H1 (cell line): Measurements from ENCODE around the gene COBLL1. TPM values are rescaled to one million over a fixed set of nuclear protein-coding genes. Genes with fewer than 3 reads are reported as not detected.

ENCODE experiments used
- CTCF ChIA-PET: fragments of 300-600 bp; sonication (Branson Sonifier 250); formaldehyde crosslinking; loops from one replicate; lab custom pipeline; 2021; ENCODE audit not compliant: partially characterized antibody; lab: Charles Lee
- POLR2A ChIA-PET: fragments of 300-600 bp; sonication (Branson Sonifier 250); formaldehyde crosslinking; loops from one replicate; lab custom pipeline; 2021; ENCODE audit warnings: inconsistent platforms; ENCODE audit not compliant: partially characterized antibody; lab: Charles Lee
- DNase-seq, 2 experiments: peaks; one replicate each; pipeline versions ENCODE4 v3.0.0 to v3.0.0-alpha.2; 2010 to 2022; ENCODE audit warnings: low spot score in 2 of 2, low read depth in 1 of 2, mixed read lengths in 1 of 2
- FAIRE-seq: peaks from 2 replicates; lab custom pipeline; 2011; peaks lifted over from hg19 to GRCh38; lab: Jason Lieb, UNC
- H2AFZ ChIP-seq: 2 replicates; pipeline ENCODE4 v1.8.1; 2012; ENCODE audit warnings: low read length, inconsistent platforms
- H2AK5ac ChIP-seq: 2 replicates; pipeline ENCODE4 v1.6.1; 2013; ENCODE audit warnings: low read depth, low read length
- H2BK120ac ChIP-seq: replicated peaks from 2 replicates; pipeline ENCODE3; 2013; ENCODE audit warnings: low read depth, low read length, inconsistent platforms
- H2BK12ac ChIP-seq: 2 replicates; pipeline ENCODE4 v1.6.1; 2013; ENCODE audit warnings: low read depth, low read length
- H2BK15ac ChIP-seq: 2 replicates; pipeline ENCODE4 v1.6.1; 2013; ENCODE audit warnings: low read length
- H2BK20ac ChIP-seq: 2 replicates; pipeline ENCODE4 v1.6.1; 2013; ENCODE audit warnings: low read length
- H2BK5ac ChIP-seq: 2 replicates; pipeline ENCODE4 v1.6.1; 2013; ENCODE audit warnings: low read depth, low read length
- H3K14ac ChIP-seq: 2 replicates; pipeline ENCODE4 v1.6.1; 2013; ENCODE audit warnings: inconsistent platforms; ENCODE audit not compliant: insufficient read length
- H3K18ac ChIP-seq: 2 replicates; pipeline ENCODE4 v1.6.1; 2013; ENCODE audit warnings: low read length; ENCODE audit errors: extremely low read depth
- H3K23ac ChIP-seq: 2 replicates; pipeline ENCODE4 v1.6.1; 2013; ENCODE audit warnings: inconsistent platforms; ENCODE audit not compliant: insufficient read length
- H3K23me2 ChIP-seq: 2 replicates; pipeline ENCODE4 v1.6.1; 2013; ENCODE audit warnings: low read depth, low read length
- H3K27ac ChIP-seq: 2 replicates; pipeline ENCODE4 v1.6.1; 2011; ENCODE audit warnings: low read depth, low read length, inconsistent platforms
- H3K27me3 ChIP-seq, 4 experiments: replicated peaks in 1 of 4; 1 replicate in 1 of 4; 2 replicates in 3 of 4; pipeline versions ENCODE4 v1.6.1 to v1.8.1; 2011 to 2013; ENCODE audit warnings: low read length in 3 of 4, mild to moderate bottlenecking in 3 of 4, inconsistent platforms in 2 of 4, mixed read lengths in 2 of 4, moderate library complexity in 1 of 4; ENCODE audit not compliant: control insufficient read depth in 3 of 4, insufficient read depth in 3 of 4; ENCODE audit errors: extremely low read depth in 1 of 4
- H3K36me3 ChIP-seq, 4 experiments: 2 replicates each; pipeline versions ENCODE4 v1.6.1 to v1.8.1; 2011 to 2013; ENCODE audit warnings: mild to moderate bottlenecking in 4 of 4, low read length in 3 of 4, moderate library complexity in 2 of 4, control low read depth in 1 of 4, inconsistent platforms in 1 of 4; ENCODE audit not compliant: insufficient read depth in 4 of 4, control insufficient read depth in 2 of 4
- H3K4ac ChIP-seq: replicated peaks from 2 replicates; pipeline ENCODE3; 2013; ENCODE audit warnings: low read length, low read depth, mixed read lengths, inconsistent platforms; ENCODE audit not compliant: insufficient read length
- H3K4me1 ChIP-seq, 4 experiments: replicated peaks in 1 of 4; 1 replicate in 1 of 4; 2 replicates in 3 of 4; pipeline versions ENCODE4 v1.6.1 to v1.8.1; 2011 to 2013; ENCODE audit warnings: low read length in 3 of 4, inconsistent platforms in 2 of 4, mixed read lengths in 1 of 4; ENCODE audit not compliant: insufficient read depth in 4 of 4, control insufficient read depth in 3 of 4
- H3K4me2 ChIP-seq, 2 experiments: 2 replicates each; pipeline versions ENCODE4 v1.6.1 to v1.8.1; 2011 to 2013; ENCODE audit warnings: low read depth in 2 of 2, low read length in 2 of 2, control low read depth in 1 of 2, inconsistent platforms in 1 of 2, mild to moderate bottlenecking in 1 of 2; ENCODE audit not compliant: insufficient read depth in 1 of 2
- H3K4me3 ChIP-seq, 4 experiments: fragments of 200-600, 300-600 bp in 1 of 4; sonication (generic), shearing (Covaris generic), sonication (Bioruptor Twin) in 1 of 4; 2 replicates each; pipeline versions ENCODE4 v1.5.1 to v1.8.1; 2011 to 2016; ENCODE audit warnings: low read length in 4 of 4, low read depth in 3 of 4, control low read depth in 2 of 4, inconsistent platforms in 2 of 4, mild to moderate bottlenecking in 2 of 4, mixed read lengths in 1 of 4, moderate library complexity in 1 of 4; ENCODE audit not compliant: insufficient read depth in 2 of 4; ENCODE audit errors: extremely low read depth in 1 of 4
- H3K56ac ChIP-seq: replicated peaks from 2 replicates; pipeline ENCODE3; 2013; ENCODE audit warnings: low read depth, mild to moderate bottlenecking, mixed read lengths, low read length, inconsistent platforms; ENCODE audit not compliant: insufficient read length
- H3K79me1 ChIP-seq: 2 replicates; pipeline ENCODE4 v1.6.1; 2013; ENCODE audit warnings: low read depth, low read length, control low read depth
- H3K79me2 ChIP-seq, 2 experiments: 2 replicates each; pipeline versions ENCODE4 v1.6.1 to v1.8.1; 2012 to 2013; ENCODE audit warnings: low read length in 2 of 2, mild to moderate bottlenecking in 2 of 2, inconsistent platforms in 1 of 2; ENCODE audit not compliant: insufficient read depth in 2 of 2, control insufficient read depth in 1 of 2
- H3K9ac ChIP-seq, 4 experiments: replicated peaks in 1 of 4; 1 replicate in 1 of 4; 2 replicates in 3 of 4; pipeline versions ENCODE4 v1.6.1 to v1.8.1; 2011 to 2013; ENCODE audit warnings: low read depth in 3 of 4, low read length in 3 of 4, control low read depth in 2 of 4, mild to moderate bottlenecking in 2 of 4, moderate library complexity in 2 of 4, inconsistent platforms in 1 of 4; ENCODE audit errors: extremely low read depth in 1 of 4
- H3K9me3 ChIP-seq, 2 experiments: 2 replicates each; pipeline versions ENCODE4 v1.6.1 to v1.8.1; 2012 to 2013; ENCODE audit warnings: mild to moderate bottlenecking in 2 of 2, moderate library complexity in 2 of 2, control low read depth in 1 of 2, inconsistent platforms in 1 of 2, low read depth in 1 of 2, low read length in 1 of 2, mixed read lengths in 1 of 2; ENCODE audit not compliant: insufficient read depth in 2 of 2
- H4K20me1 ChIP-seq, 2 experiments: replicated peaks in 1 of 2; 2 replicates each; pipeline versions ENCODE3 to v1.8.1; 2011 to 2013; ENCODE audit warnings: inconsistent platforms in 2 of 2, low read length in 2 of 2, mild to moderate bottlenecking in 1 of 2; ENCODE audit not compliant: insufficient read depth in 2 of 2, control insufficient read depth in 1 of 2
- H4K5ac ChIP-seq: 2 replicates; pipeline ENCODE4 v1.6.1; 2013; ENCODE audit warnings: low read length, low read depth, mixed read lengths, inconsistent platforms; ENCODE audit not compliant: insufficient read length
- H4K8ac ChIP-seq: 2 replicates; pipeline ENCODE4 v1.8.0; 2013; ENCODE audit warnings: mild to moderate bottlenecking, moderate library complexity, low read length, inconsistent platforms; ENCODE audit not compliant: insufficient read depth; ENCODE audit errors: extremely low read depth
- H4K91ac ChIP-seq: replicated peaks from 2 replicates; pipeline ENCODE3; 2013; ENCODE audit warnings: low read length, mixed read lengths, inconsistent platforms; ENCODE audit not compliant: insufficient read length
- BCL11A ChIP-seq, 2 experiments: IDR thresholded peaks; one replicate each; pipeline ENCODE4 v1.6.1; 2011; ENCODE audit warnings: low read depth in 2 of 2, low read length in 2 of 2, mild to moderate bottlenecking in 2 of 2
- GABPA ChIP-seq: IDR thresholded peaks from 2 replicates; pipeline ENCODE4 v1.6.1; 2011; ENCODE audit warnings: mild to moderate bottlenecking, low read length, moderate library complexity, borderline replicate concordance; ENCODE audit not compliant: insufficient read depth
- KDM1A ChIP-seq: fragments of 200-600, 300-600 bp; sonication (generic); IDR thresholded peaks from 2 replicates; pipeline ENCODE4 v1.7.1; 2016; ENCODE audit warnings: mild to moderate bottlenecking, low read length, borderline replicate concordance
- MAFK ChIP-seq: IDR thresholded peaks from 2 replicates; pipeline ENCODE4 v1.6.1; 2012; ENCODE audit warnings: low read depth, mild to moderate bottlenecking, improper control_type of control experiment, low read length
- NANOG ChIP-seq: IDR thresholded peaks from 2 replicates; pipeline ENCODE4 v1.6.1; 2011; ENCODE audit warnings: low read length, low read depth, mild to moderate bottlenecking, inconsistent platforms; ENCODE audit not compliant: insufficient read depth, poor library complexity, severe bottlenecking
- POLR2A ChIP-seq, 2 experiments: IDR thresholded peaks; 1 replicate in 1 of 2; 2 replicates in 1 of 2; pipeline ENCODE4 v1.6.1; 2011; ENCODE audit warnings: low read depth in 2 of 2, low read length in 2 of 2, mild to moderate bottlenecking in 2 of 2; ENCODE audit errors: control extremely low read depth in 1 of 2
- RBBP5 ChIP-seq: IDR thresholded peaks from 2 replicates; pipeline ENCODE4 v1.7.1; 2012; ENCODE audit warnings: low read depth, mild to moderate bottlenecking, inconsistent platforms, low read length, moderate library complexity, borderline replicate concordance
- RXRA ChIP-seq: IDR thresholded peaks from 2 replicates; pipeline ENCODE4 v1.6.1; 2011; ENCODE audit warnings: low read depth, mild to moderate bottlenecking, low read length, moderate library complexity; ENCODE audit not compliant: insufficient read depth
- SIX5 ChIP-seq: IDR thresholded peaks from 2 replicates; pipeline ENCODE4 v1.6.1; 2011; ENCODE audit warnings: mild to moderate bottlenecking, low read depth, low read length
- SUZ12 ChIP-seq: fragments of 200-600 bp; sonication (generic); IDR thresholded peaks from 2 replicates; pipeline ENCODE4 v1.6.1; 2012; ENCODE audit warnings: mild to moderate bottlenecking, inconsistent platforms, low read length, moderate library complexity, mixed read lengths
- YY1 ChIP-seq: IDR thresholded peaks from 2 replicates; pipeline ENCODE4 v1.6.1; 2011; ENCODE audit warnings: low read depth, mild to moderate bottlenecking, low read length
- WGBS, 2 experiments: shearing (Covaris generic) in 1 of 2; methylation state at CpG; one replicate each; pipeline versions ENCODE4 v1.1.6 to v1.1.7; 2013 to 2015; ENCODE audit warnings: low lambda C conversion rate in 2 of 2, mixed read lengths in 2 of 2, inconsistent platforms in 1 of 2, low coverage in 1 of 2, missing lambda C conversion rate in 1 of 2; ENCODE audit not compliant: insufficient replicate concordance in 2 of 2, insufficient coverage in 1 of 2, insufficient read length in 1 of 2; ENCODE audit errors: extremely low coverage in 1 of 2, missing lambda C conversion rate in 1 of 2; 5-methylcytosine and 5-hydroxymethylcytosine counted together
- polyA plus RNA-seq, 7 experiments: library from polyadenylated mRNA; depleted of rRNA in 3 of 7; stranded (reverse) in 5 of 7; unstranded in 2 of 7; fragments of >200 nt in 5 of 7; fragments of 200-250 nt in 2 of 7; gene quantifications; 1 replicate in 5 of 7; 2 replicates in 1 of 7; 4 replicates in 1 of 7; pipeline versions ENCODE4 v1.2.1 to v1.2.3, GENCODE V29; 2011 to 2013; ENCODE audit warnings: missing spikeins in 2 of 7, mixed read lengths in 2 of 7
- total RNA-seq: library from RNA; stranded (reverse); fragmentation: NEBNext Ultra II Directional; extraction: Animal tissue kit (Norgen Biotek cat#: 25700); gene quantifications from 2 replicates; pipeline ENCODE4 v1.2.1, GENCODE V29; 2021

Gene COBLL1
- total and polyA plus RNA-seq, 2 of the 8 experiments (the other 6 are each of a cell fraction or from before 2014, with no cell fraction given), result 2.2 to 6.2 TPM

DNA sequence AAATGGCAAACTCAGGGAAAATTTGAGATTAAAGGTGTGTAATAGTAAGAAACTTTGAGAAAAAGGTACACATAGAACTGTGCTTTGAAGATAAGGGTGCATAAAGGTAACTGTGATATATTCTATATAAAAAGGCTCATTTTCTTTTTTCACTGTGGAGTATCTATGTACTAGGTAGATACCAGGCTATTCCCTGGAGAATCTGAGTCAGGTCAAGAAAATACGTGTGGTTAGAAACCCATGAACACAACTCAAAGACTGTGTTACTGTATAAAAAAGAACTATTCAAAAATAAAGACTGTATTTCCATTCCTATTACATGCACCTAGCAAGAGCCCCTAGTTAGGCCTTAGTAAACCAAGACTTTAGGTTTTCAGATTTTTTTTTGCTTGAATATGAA, 120.2 kb downstream of the COBLL1 start:
- Histone ChIP-seq H3K79me2 (no peaks in the 10 kb centered on the region), H3K9ac (no peak overlapping the region), H3K4me3 (no peak overlapping the region), H2BK15ac (no peak overlapping the region), H4K20me1 (no peaks in the 10 kb centered on the region), H3K4me2 (no peak overlapping the region), H2BK120ac (no peak overlapping the region), H3K36me3 (no peaks in the 10 kb centered on the region; a peak in 1 of 8 replicates), H2AK5ac (no peak overlapping the region), H3K23ac (no peak overlapping the region), H2BK20ac (no peak overlapping the region), H3K56ac (no peak overlapping the region), H3K14ac (no peak overlapping the region), H3K9me3 (no peaks in the 10 kb centered on the region), H2AFZ (no peak overlapping the region), H3K4me1 (no peaks in the 10 kb centered on the region), H3K18ac (no peak overlapping the region), H3K79me1 (no peaks in the 10 kb centered on the region), H2BK12ac (no peak overlapping the region), H4K5ac (no peak overlapping the region), H3K27ac (no peak overlapping the region), H4K91ac (no peak overlapping the region), H3K27me3 (no peaks in the 10 kb centered on the region), H4K8ac (no peak overlapping the region), H3K4ac (no peak overlapping the region), H3K23me2 (no peaks in the 10 kb centered on the region), H2BK5ac (no peak overlapping the region)
- FAIRE-seq (no peak), DNase-seq (no peak)
- 83% methylated on average over 1 of the region's 1 CpG; no CpG with 5 or more reads in 1 of the 2 experiments for WGBS, 2 experiments
- POLR2A ChIA-PET, result no interaction called here
- TF ChIP-seq NANOG (no peak), GABPA (no peak), KDM1A (no peak), RBBP5 (no peak), MAFK (no peak), SIX5 (no peak), POLR2A (IDR thresholded peaks at IDR 0.05; ENCODE audit: control extremely low read depth in 1 of 2, low read depth in 2 of 2, low read length in 2 of 2) (no peak), SUZ12 (no peak), BCL11A (IDR thresholded peaks at IDR 0.05; ENCODE audit: low read depth in 2 of 2, low read length in 2 of 2) (no peak), YY1 (no peak), RXRA (no peak)
- CTCF ChIA-PET, result no interaction called here
